H1 (cell line): ENCODE measurements around the gene CCDC148.

Source experiments
- CTBP2 ChIP-seq: IDR thresholded peaks from 2 replicates; pipeline ENCODE4 v1.7.0; 2011; ENCODE audit warnings: borderline replicate concordance, mild to moderate bottlenecking, moderate library complexity, mixed read lengths, low read length; ENCODE audit not compliant: insufficient read depth, insufficient read length
- CTCF ChIP-seq, 3 experiments: IDR thresholded peaks; 1 replicate in 2 of 3; 2 replicates in 1 of 3; pipeline versions ENCODE4 v1.5.1 to v1.6.1; 2011; ENCODE audit warnings: low read length in 3 of 3, mild to moderate bottlenecking in 3 of 3, inconsistent platforms in 2 of 3, low read depth in 1 of 3, moderate library complexity in 1 of 3; ENCODE audit not compliant: insufficient read depth in 1 of 3; ENCODE audit errors: control extremely low read depth in 1 of 3
- JUND ChIP-seq: IDR thresholded peaks from 2 replicates; pipeline ENCODE4 v1.6.1; 2011; ENCODE audit warnings: mild to moderate bottlenecking, improper control_type of control experiment, low read length
- POLR2A ChIP-seq, 2 experiments: IDR thresholded peaks; 1 replicate in 1 of 2; 2 replicates in 1 of 2; pipeline ENCODE4 v1.6.1; 2011; ENCODE audit warnings: low read depth in 2 of 2, low read length in 2 of 2, mild to moderate bottlenecking in 2 of 2; ENCODE audit errors: control extremely low read depth in 1 of 2
- RXRA ChIP-seq: IDR thresholded peaks from 2 replicates; pipeline ENCODE4 v1.6.1; 2011; ENCODE audit warnings: low read depth, mild to moderate bottlenecking, low read length, moderate library complexity; ENCODE audit not compliant: insufficient read depth
- SIN3A ChIP-seq, 2 experiments: IDR thresholded peaks in 1 of 2; conservative IDR thresholded peaks in 1 of 2; 2 replicates each; pipeline ENCODE4 v1.6.1; 2011 to 2012; ENCODE audit warnings: low read length in 2 of 2, improper control_type of control experiment in 1 of 2, low read depth in 1 of 2, mild to moderate bottlenecking in 1 of 2
- SRF ChIP-seq: IDR thresholded peaks from 2 replicates; pipeline ENCODE4 v1.6.1; 2011; ENCODE audit warnings: mild to moderate bottlenecking, low read depth, low read length, moderate library complexity
- TAF1 ChIP-seq: IDR thresholded peaks from 2 replicates; pipeline ENCODE4 v1.6.1; 2011; ENCODE audit warnings: mild to moderate bottlenecking, low read depth, low read length
- TCF12 ChIP-seq: IDR thresholded peaks from 2 replicates; pipeline ENCODE4 v1.6.1; 2011; ENCODE audit warnings: low read depth, mild to moderate bottlenecking, low read length
- USF2 ChIP-seq: IDR thresholded peaks from 2 replicates; pipeline ENCODE4 v1.6.1; 2011; ENCODE audit warnings: low read length, improper control_type of control experiment
- YY1 ChIP-seq: IDR thresholded peaks from 2 replicates; pipeline ENCODE4 v1.6.1; 2011; ENCODE audit warnings: low read depth, mild to moderate bottlenecking, low read length

GRCh38 chr2:158130832-158131473 is 325.6 kb downstream of the CCDC148 start:
- TF ChIP-seq POLR2A (IDR thresholded peaks at IDR 0.05; ENCODE audit: control extremely low read depth in 1 of 2, low read depth in 2 of 2, low read length in 2 of 2) (no peak), RXRA (no peak), JUND (no peak), TCF12 (no peak), SIN3A (conservative IDR thresholded peaks at IDR 0.05 in 1 of 2, IDR thresholded peaks at IDR 0.05 in 1 of 2; ENCODE audit: low read depth in 1 of 2, low read length in 2 of 2) (no peak), TAF1 (no peak), SRF (no peak), YY1 (no peak), CTCF (IDR thresholded peaks at IDR 0.05; ENCODE audit: control extremely low read depth in 1 of 3, insufficient read depth in 1 of 3, low read depth in 1 of 3, low read length in 3 of 3) (no peak), USF2 (no peak), CTBP2 (no peak)
